GM06990 (cell line): ENCODE measurements around the gene CD63.

ENCODE experiments used
- DNase-seq: peaks from one replicate; pipeline ENCODE4 v3.0.0-alpha.2; 2011; ENCODE audit not compliant: insufficient read length; ENCODE audit errors: extremely low read depth
- H3K27me3 ChIP-seq: replicated peaks from 2 replicates; pipeline ENCODE4 v1.6.0; 2011; ENCODE audit warnings: low read length; ENCODE audit not compliant: control insufficient read depth, insufficient read depth
- H3K36me3 ChIP-seq: 2 replicates; pipeline ENCODE4 v1.5.1; 2011; ENCODE audit warnings: low read length; ENCODE audit not compliant: control insufficient read depth, insufficient read depth
- H3K4me3 ChIP-seq: replicated peaks from 2 replicates; pipeline ENCODE4 v1.5.1; 2011; ENCODE audit warnings: low read depth, mild to moderate bottlenecking, control low read depth, low read length
- CTCF ChIP-seq: IDR thresholded peaks from 2 replicates; pipeline ENCODE4 v1.5.1; 2011; ENCODE audit warnings: low read length, control low read depth, mild to moderate bottlenecking, inconsistent platforms; ENCODE audit not compliant: insufficient read depth, poor library complexity, severe bottlenecking

The CD63 gene

DNA sequence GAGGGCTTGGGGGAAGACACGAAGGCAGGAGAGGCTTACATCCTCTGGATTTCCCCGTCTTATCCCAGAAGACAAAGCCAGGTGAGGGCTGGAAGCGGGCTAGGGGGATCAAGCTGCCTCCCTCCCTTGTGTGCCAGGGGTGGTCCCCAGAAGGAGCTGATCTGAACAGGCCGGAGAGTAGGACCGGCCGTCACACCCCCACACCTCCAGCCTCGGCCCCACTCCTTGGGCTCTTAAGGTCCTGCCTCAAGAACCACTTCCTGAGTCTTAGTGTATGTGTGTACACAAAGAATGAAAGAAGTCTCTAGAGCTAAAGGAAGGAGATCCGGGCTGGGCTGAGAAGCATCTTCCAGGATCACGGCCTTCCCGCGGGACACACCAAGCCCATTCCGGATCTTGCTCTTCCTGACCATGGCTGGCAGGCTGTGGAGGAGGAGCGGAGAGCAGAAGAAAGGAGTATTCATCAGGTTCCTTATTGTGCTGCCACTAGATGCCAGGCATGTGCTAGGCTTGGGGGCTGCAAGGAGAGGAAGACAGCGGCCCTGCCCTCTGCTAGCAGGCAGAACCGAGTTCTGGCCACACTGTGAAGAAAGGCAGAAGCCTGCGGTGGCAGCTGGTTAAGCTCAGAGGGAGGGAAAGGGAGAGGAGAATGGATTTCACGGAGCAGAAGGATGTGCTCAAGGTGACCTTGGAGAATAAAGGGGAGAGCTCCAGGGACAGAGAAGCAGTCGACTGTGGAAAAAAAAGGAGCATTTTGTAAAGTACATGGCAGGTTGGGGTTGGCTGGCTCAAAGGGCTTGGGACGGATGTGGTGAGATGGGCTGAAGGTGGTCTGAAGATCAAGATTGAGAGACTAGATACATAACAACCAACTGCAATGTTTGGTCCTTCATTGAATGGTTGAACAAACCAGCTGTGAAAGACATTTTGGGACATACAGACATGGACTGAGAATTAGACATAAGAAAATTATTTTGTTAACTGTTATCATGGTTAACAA lies 1.3 kb upstream of the CD63 start:
- DNase-seq = peak; percentile 66
- no peak for TF ChIP-seq CTCF
- H3K36me3 ChIP-seq = peaks cover 2% of the 10 kb centered on the region
- no peaks in the 10 kb centered on the region for H3K27me3 ChIP-seq
- peak overlapping the region; percentile 88 for H3K4me3 ChIP-seq

DNA sequence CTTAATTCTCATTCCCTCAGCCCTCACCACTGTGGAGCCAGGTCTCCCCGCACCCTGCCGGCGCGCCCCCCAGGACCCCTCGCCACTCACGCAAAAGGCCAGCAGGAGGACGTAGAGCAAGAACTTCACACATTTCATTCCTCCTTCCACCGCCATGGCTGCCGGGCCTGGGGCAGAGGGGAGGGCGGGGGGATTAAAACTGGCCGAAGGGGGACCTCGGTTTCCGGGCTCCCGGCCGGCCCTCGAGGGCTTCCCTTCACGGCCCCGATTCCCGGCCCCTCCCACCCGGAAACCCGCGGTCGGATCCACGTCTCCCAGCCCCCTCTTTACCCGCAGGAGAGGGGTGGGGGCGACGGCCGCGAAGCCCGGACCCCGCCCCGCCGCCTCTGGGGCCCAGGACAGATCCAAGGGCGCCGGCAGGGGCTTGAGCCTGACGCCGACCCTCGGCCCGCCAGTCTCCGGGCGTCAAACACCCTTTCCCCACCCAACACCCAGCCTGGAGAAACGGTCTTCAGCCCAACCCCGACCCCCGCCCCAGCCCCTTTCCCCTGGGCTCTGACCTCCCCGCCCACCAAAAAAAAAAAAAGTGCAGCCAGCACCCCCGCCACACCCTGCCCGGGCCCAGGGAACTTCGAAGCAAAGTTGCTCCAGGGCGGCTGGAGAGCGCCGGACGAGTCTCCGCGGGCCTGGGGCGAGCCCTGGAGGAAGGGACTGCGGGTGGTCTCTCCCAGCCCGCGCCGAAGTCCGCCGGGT lies 447 bp downstream of the CD63 start:
- no peak for DNase-seq
- Histone ChIP-seq H3K36me3 (peaks cover 7% of the 10 kb centered on the region), H3K27me3 (no peaks in the 10 kb centered on the region), H3K4me3 (peak overlapping the region; percentile 88)
- no peak for TF ChIP-seq CTCF

DNA sequence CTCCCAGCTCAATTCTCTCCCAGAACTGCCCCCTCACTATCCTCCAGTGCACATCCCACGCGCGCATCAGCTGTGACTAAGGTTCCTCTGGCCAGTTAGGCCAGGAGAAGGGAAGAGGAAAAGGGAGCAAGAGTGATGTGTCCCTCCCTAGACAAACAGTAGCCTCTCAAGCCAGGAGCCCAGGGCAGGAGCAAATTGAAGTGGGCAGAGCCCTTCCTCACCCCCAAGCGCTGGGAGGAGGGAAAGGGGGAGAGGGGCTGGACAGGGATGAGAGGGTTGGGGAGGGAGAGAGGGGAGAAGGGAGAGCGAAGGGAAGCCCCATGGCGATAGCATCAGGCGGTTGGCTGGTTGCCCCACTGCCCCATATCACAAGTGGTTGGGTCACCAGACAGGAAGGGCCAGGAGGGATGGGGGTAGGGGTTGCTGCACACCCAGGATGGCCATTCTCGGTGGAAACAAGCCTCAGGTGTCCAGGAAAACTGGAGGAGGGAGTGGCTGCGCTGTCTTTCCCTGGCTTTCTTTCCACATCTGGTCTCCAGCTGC lies 1.1 kb downstream of the CD63 start:
- Histone ChIP-seq H3K4me3 (peak overlapping the region; percentile 88), H3K27me3 (no peaks in the 10 kb centered on the region), H3K36me3 (peaks cover 7% of the 10 kb centered on the region)
- no peak for TF ChIP-seq CTCF
- DNase-seq = no peak

DNA sequence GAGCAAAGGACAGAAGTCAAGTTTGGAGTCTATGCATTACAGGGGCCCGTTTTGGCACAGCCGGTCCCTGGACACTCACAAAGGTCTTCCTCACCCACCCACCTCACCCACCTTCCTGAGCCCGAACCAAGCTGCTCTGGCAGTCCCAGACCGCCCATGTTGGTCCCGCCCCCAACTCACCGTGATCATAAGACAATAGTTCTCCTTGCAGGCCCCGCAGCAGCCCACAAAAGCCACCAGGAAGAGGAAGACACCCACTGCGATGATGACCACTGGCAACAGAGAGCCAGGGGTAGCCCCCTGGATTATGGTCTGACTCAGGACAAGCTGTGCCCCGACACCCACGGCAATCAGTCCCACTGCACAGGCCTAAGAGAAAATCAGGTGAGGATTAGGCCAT lies 1.8 kb downstream of the CD63 start:
- no peak for TF ChIP-seq CTCF
- Histone ChIP-seq H3K36me3 (peaks cover 7% of the 10 kb centered on the region), H3K4me3 (no peak overlapping the region), H3K27me3 (no peaks in the 10 kb centered on the region)
- no peak for DNase-seq

DNA sequence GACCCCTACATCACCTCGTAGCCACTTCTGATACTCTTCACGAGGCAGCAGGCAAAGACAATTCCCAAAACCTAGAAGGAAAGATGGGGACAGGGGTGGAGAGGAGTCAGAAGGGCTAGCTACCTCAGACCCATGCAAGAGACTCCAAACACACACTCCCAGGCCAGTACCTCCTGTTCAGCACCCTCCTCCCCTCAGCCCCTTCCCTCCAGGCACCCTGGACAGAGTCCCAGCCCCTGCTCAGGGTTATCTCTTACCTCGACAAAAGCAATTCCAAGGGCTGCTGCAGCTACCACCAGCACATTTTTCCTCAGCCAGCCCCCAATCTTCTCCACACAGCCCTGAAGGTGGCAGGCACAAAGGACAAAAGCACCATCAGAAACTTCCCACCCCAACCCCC lies 3.3 kb downstream of the CD63 start:
- TF ChIP-seq CTCF = no peak
- H3K27me3 ChIP-seq = no peaks in the 10 kb centered on the region
- no peak overlapping the region for H3K4me3 ChIP-seq
- no peak for DNase-seq
- H3K36me3 ChIP-seq = peaks cover 9% of the 10 kb centered on the region
